DOHH2 (cell line): ENCODE measurements around the gene ALOX12.

Experiments used
- H3F3A ChIP-seq: fragments of 200-600 bp; sonication (generic), shearing (Covaris generic); 2 replicates; pipeline ENCODE4 v1.6.0; 2016; ENCODE audit warnings: antibody characterized with exemption, mild to moderate bottlenecking; ENCODE audit not compliant: control insufficient read depth, insufficient read depth
- H3K27ac ChIP-seq: fragments of 200-600 bp; sonication (generic); 2 replicates; pipeline ENCODE4 v1.5.1; 2014; ENCODE audit warnings: low read depth, mild to moderate bottlenecking, low read length, moderate library complexity
- H3K27me3 ChIP-seq: fragments of 200-600 bp; sonication (generic); 2 replicates; pipeline ENCODE4 v1.6.1; 2014; ENCODE audit warnings: mild to moderate bottlenecking, low read length, mixed read lengths; ENCODE audit not compliant: control insufficient read depth
- H3K36me3 ChIP-seq: fragments of 200-600 bp; sonication (generic); 2 replicates; pipeline ENCODE4 v1.6.1; 2014; ENCODE audit warnings: mild to moderate bottlenecking, low read length, moderate library complexity, mixed read lengths; ENCODE audit not compliant: control insufficient read depth
- H3K4me1 ChIP-seq: fragments of 200-600 bp; sonication (generic); 2 replicates; pipeline ENCODE4 v1.6.1; 2014; ENCODE audit warnings: mild to moderate bottlenecking, low read length, mixed read lengths; ENCODE audit not compliant: control insufficient read depth
- H3K4me2 ChIP-seq: fragments of 200-600 bp; sonication (generic); 2 replicates; pipeline ENCODE4 v1.6.0; 2014; ENCODE audit warnings: mild to moderate bottlenecking, low read length, moderate library complexity
- H3K4me3 ChIP-seq: fragments of 200-600 bp; sonication (generic); 2 replicates; pipeline ENCODE4 v1.5.1; 2014; ENCODE audit warnings: mild to moderate bottlenecking, low read length, mixed read lengths
- H3K79me2 ChIP-seq: fragments of 200-600 bp; sonication (generic); 2 replicates; pipeline ENCODE4 v1.6.1; 2014; ENCODE audit warnings: mild to moderate bottlenecking, low read length, mixed read lengths; ENCODE audit not compliant: control insufficient read depth
- H3K9me2 ChIP-seq: fragments of 200-600 bp; sonication (generic); replicated peaks from 2 replicates; pipeline ENCODE4 v1.6.1; 2014; ENCODE audit warnings: mild to moderate bottlenecking, low read length, mixed read lengths; ENCODE audit not compliant: control insufficient read depth
- H3K9me3 ChIP-seq: fragments of 200-600 bp; sonication (generic); 2 replicates; pipeline ENCODE4 v1.6.1; 2014; ENCODE audit warnings: antibody characterized with exemption, low read length, mixed read lengths; ENCODE audit not compliant: control insufficient read depth, insufficient read depth
- H4K20me1 ChIP-seq: fragments of 200-600 bp; sonication (generic); 2 replicates; pipeline ENCODE4 v1.6.0; 2014; ENCODE audit warnings: low read depth, mild to moderate bottlenecking, antibody characterized with exemption, low read length, moderate library complexity; ENCODE audit not compliant: control insufficient read depth, insufficient read depth
- CTCF ChIP-seq: fragments of 200-600 bp; sonication (generic); IDR thresholded peaks from one replicate; pipeline ENCODE4 v1.5.1; 2014; ENCODE audit warnings: antibody characterized with exemption, mild to moderate bottlenecking, low read depth, low read length; ENCODE audit not compliant: poor library complexity, severe bottlenecking
- EZH2phosphoT487 ChIP-seq: fragments of 200-600 bp; sonication (generic); IDR thresholded peaks from 2 replicates; pipeline ENCODE4 v1.6.1; 2017; ENCODE audit warnings: borderline replicate concordance, mild to moderate bottlenecking, antibody characterized with exemption, low read length, moderate library complexity, mixed read lengths

Gene ALOX12

GRCh38 chr17:6994118-6994598, 1.7 kb upstream of the ALOX12 start:
- Histone ChIP-seq H3K9me3 (no peaks in the 10 kb centered on the region), H3K4me2 (no peak overlapping the region), H3K4me3 (no peak overlapping the region), H3K27ac (no peak overlapping the region), H3K27me3 (no peaks in the 10 kb centered on the region), H4K20me1 (no peaks in the 10 kb centered on the region), H3K36me3 (peaks cover 6% of the 10 kb centered on the region; the same call in 1 of the 2 replicates), H3F3A (peaks cover 3% of the 10 kb centered on the region; the same call in 1 of the 2 replicates), H3K4me1 (no peaks in the 10 kb centered on the region; the same call in 1 of the 2 replicates), H3K9me2 (no peaks in the 10 kb centered on the region), H3K79me2 (no peaks in the 10 kb centered on the region)
- no peak for TF ChIP-seq EZH2phosphoT487
- TF ChIP-seq CTCF, result no peak

- Histone ChIP-seq H3F3A (peaks cover 3% of the 10 kb centered on the region; the same call in 1 of the 2 replicates), H3K36me3 (peaks cover 11% of the 10 kb centered on the region; the same call in 1 of the 2 replicates), H3K4me3 (no peak overlapping the region), H3K27me3 (no peaks in the 10 kb centered on the region), H3K79me2 (no peaks in the 10 kb centered on the region), H4K20me1 (no peaks in the 10 kb centered on the region), H3K27ac (no peak overlapping the region), H3K9me2 (no peaks in the 10 kb centered on the region), H3K4me2 (no peak overlapping the region), H3K4me1 (no peaks in the 10 kb centered on the region; the same call in 1 of the 2 replicates), H3K9me3 (no peaks in the 10 kb centered on the region)
- no peak for TF ChIP-seq CTCF
- TF ChIP-seq EZH2phosphoT487, result no peak
Measured at GRCh38 chr17:6994666-6995256, 1.1 kb upstream of the ALOX12 start.

- H3K9me3 ChIP-seq, result no peaks in the 10 kb centered on the region
- no peak overlapping the region for H3K4me2 ChIP-seq
- peaks cover 20% of the 10 kb centered on the region for H3K36me3 ChIP-seq
- no peaks in the 10 kb centered on the region for H3K9me2 ChIP-seq
- no peak overlapping the region for H3K4me3 ChIP-seq
- H3K4me1 ChIP-seq, result no peaks in the 10 kb centered on the region; the same call in 1 of the 2 replicates
- peaks cover 3% of the 10 kb centered on the region; the same call in 1 of the 2 replicates for H3F3A ChIP-seq
- TF ChIP-seq EZH2phosphoT487 (no peak), CTCF (no peak)
- H3K27me3 ChIP-seq, result no peaks in the 10 kb centered on the region
- H4K20me1 ChIP-seq, result no peaks in the 10 kb centered on the region
- H3K79me2 ChIP-seq, result no peaks in the 10 kb centered on the region
- H3K27ac ChIP-seq, result no peak overlapping the region
Measured at GRCh38 chr17:6996256-6997011, 585 bp downstream of the ALOX12 start.
